Stimulated activated CD4-positive, alpha-beta T cell treated with anti-CD3 and anti-CD28 coated beads, Interleukin-15, amount 100 ng/mL, for 24 hours (primary cell): ENCODE data around the gene SEPHS1.
"Not testable (repeated sequence)": the region's sequence is repeated elsewhere in the genome, so short reads cannot be mapped to it uniquely, and the experiment has no call there.

Experiments
- DNase-seq: peaks from one replicate; pipeline ENCODE4 v3.0.0-alpha.2; 2020

Gene SEPHS1

DNA sequence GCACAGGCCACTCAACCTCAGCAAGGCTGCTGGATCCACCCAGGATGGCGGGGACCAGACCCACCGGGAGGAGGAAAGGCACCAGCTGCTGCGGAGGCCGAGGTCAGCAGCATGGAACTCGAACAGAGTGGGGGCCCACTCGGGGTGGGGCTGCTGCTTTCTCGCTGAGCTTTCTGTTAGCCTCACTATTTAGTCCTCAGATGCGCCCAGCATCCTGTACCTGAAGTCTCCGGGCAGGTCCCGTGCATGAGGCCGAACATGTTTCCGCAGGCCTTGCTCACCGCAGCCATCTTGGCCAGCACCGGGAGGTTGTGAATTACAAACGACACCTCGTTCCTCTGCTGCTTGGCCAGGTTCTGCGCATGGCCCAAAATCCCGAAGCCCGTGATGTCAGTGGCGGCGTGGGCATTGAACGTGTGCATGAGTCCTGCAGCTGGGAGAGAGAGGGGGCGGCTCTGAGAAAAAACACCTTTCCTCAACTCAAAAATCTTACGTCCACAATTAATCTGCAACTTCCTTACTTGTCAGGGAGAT lies 25.4 kb downstream of the SEPHS1 start:
- no peak for DNase-seq

- DNase-seq: no peak
These were observed 26.5 kb downstream of the SEPHS1 start for GRCh38 chr10:13321576-13321975.

- no peak for DNase-seq
These were observed 28.9 kb downstream of the SEPHS1 start for GRCh38 chr10:13319166-13319565.

- no peak for DNase-seq
These were observed 30.6 kb downstream of the SEPHS1 start for GRCh38 chr10:13317474-13317873.

GRCh38 chr10:13316635-13317311 lies 31.3 kb downstream of the SEPHS1 start:
- DNase-seq: no peak

DNA sequence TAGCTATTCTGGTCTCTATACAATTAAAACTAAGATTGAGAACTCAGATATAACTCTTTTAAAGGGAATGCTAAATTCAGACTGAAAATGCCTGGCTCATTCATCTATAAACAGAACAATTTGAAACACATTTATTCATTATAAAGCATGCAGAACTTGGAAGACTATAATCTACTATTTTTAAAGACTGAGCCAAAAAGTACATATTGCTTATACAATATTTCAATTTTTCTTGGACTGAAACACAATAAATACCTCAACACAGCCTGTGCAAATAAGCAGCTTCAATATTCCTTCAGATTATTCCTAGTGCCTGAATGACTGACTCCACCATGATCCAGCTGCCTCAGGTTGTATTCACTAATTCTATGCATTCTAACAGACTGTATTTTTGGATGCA lies 32.7 kb downstream of the SEPHS1 start:
- DNase-seq: no peak

DNA sequence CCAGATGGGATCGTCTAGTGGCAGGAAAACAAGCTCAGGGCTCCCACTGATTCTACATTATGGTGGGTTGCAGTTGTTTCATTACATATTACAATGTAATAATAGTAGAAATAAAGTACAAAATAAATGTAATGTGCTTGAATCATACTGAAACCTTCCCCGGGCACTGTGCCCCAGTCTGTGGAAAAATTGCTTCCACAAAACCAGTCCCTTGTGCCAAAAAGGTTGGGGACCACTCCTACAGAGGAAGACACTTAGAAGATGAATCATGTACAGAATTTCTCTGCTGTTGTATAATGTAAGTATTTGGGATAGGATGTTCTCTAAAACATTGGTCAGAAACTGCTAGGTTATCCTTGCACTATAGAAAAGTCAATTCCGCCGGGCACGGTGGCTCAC lies 36.9 kb downstream of the SEPHS1 start:
- no peak for DNase-seq

DNA sequence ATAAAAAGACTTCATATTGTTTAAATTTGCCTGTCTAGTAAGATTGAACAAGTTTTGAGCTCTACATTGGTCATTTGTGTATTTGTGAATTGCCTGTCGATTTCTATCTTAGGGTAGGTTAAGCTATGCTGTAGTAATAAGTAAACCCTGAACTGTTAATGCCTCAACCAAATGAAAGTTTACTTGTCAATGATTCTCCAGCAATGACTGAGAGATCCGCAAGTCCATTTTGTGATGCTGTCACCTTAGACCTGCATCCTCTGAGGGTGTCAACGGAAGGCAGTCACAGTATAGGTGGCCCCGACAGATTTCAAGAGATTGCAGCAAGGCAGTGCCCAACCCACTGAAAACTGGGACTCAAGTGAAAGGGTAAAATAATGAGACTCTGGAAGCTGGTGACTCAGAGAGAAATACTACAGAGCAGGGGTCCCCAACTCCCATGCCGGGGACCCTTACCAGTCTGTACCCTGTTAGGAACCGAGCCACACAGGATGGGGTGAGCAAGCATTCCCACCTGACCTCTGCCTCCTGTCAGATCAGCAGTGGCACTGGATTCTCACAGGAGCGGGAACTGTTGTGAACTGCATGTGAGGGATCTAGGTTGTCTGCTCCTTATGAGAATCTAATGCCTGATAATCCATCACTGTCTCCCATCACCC lies 37.4 kb downstream of the SEPHS1 start:
- no peak for DNase-seq

GRCh38 chr10:13309792-13310191 lies 38.3 kb downstream of the SEPHS1 start:
- no peak for DNase-seq

DNA sequence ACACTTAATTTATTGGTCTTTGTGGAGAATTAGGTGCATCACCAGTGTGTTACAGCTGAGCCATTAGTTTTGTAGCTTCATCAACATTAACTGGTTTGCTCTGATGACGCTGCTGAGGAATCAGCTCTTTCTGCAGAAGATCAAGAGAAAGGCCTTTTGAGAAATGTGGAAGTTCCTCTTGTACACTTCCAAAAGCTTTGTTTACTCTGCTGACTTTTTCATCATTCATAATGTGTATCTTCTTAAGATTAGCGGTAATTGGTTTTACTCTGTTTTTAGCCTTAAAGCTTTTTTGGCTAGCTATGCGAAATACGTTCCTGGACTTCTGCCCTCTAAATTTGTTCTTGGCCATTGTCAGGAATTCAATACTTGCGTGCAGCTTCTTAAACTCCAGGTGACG lies 40.0 kb downstream of the SEPHS1 start:
- DNase-seq: no peak

- no peak for DNase-seq
These were observed 42.0 kb downstream of the SEPHS1 start for GRCh38 chr10:13306103-13306502.

GRCh38 chr10:13302821-13303555 lies 45.1 kb downstream of the SEPHS1 start:
- no peak for DNase-seq

GRCh38 chr10:13299437-13300287 lies 48.4 kb downstream of the SEPHS1 start, which contains the start of gene PHYH:
Gene PHYH (minus strand): TSS chr10:13300064. CDS start chr10:13300042, 22 bp downstream.
- peak; percentile 86 for DNase-seq

GRCh38 chr10:13298748-13299436 lies 49.2 kb downstream of the SEPHS1 start:
- no peak for DNase-seq

- no peak for DNase-seq
These were observed 51.6 kb downstream of the SEPHS1 start for GRCh38 chr10:13296476-13296875.

DNA sequence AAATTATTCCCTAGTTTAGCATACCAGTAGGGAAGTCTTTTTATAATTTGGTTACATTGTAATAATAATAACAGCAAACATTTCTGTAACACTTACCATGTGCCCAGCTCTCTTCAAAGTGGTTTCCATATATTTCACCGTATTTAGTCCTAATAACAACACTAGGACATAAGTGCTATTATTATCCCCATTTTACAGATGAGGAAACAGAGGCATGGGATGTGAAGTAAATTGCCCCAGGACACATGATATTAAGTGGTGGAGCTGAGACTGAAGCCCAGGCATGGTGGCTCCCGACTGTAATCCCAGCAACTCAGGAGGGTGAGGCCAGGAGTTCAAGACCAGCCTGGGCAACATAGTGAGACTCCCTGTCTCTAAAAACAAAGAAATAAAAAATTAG lies 53.3 kb downstream of the SEPHS1 start:
- no peak for DNase-seq

DNA sequence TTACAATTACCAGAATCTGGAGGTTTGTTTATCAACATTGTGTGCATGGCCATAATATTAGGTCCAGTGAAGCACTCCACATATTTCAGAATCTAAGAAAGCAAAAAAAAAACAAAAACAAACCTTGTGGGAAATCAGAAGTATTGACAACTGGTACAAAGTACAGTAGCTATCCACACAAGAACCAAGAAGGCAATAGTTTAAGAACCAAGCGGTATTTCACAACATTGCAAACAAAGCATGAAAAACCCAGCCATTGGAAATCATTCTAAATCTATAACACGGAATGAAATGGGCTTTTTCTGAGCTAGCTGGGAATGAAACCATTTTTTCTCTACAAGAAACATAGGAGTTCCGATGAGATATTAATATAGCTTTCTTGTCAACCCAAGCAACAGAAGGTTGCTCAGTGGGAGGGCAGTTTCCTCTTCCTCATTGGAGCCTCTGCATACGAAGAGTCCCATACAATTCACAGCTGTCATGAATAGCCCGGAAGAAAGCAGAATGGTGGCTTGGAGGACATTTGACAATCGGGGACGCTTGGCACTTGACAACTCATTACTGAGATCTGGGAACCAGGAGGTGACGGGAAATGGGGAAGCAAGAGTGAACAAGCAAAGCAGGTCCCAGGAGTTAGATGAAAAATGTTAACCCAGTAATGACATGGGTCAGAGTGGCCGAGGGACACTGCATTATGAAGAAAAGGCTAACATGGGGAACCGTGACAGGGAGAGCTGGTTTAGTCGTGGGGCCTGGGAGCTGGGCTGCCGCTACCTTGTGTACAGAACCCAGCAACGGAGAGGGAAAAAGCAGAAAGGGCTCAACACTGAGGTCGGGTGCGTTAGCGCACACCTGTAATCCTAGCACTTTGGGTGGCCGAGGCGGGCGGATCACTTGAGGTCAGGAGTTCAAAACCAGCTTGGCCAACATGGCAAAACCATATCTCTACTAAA lies 56.0 kb downstream of the SEPHS1 start:
- DNase-seq: no peak

- DNase-seq: no peak
These were observed 57.0 kb downstream of the SEPHS1 start for GRCh38 chr10:13291061-13291460.

DNA sequence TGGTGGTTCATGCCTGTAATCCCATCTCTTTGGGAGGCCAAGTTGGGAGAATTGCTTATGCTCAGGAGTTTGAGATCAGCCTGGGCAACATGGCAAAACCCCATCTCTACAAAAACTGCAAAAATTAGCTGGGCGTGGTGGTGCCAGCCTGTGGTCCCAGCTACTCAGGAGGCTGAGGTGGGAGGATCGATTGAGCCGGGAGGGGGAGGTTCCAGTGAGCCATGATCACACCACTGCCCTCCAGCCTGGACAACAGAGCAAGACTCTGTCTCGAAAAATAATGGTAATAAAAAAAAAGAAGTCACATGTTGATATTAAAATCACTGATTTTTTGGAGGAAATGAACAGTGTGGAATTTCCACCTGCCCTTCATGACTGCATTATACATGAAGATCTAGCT lies 64.0 kb downstream of the SEPHS1 start:
- DNase-seq: no peak

DNA sequence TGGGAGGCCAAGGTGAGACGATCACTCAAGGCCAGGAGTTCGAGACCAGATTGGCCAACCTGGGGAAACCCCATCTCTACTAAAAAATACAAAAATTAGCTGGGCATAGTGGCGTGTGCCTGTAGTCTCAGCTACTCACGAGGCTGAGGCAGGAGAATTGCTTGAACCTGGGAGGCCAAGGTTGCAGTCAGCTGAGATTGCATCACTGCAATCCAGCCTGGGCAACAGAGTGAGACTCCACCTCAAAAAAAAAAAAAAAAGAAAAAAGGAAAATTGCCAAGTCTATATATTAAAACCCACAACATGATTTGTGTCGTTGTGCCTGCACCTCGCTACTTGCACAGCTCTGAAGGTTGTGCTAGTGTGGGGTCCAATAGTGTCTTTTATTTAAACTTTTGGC lies 65.7 kb downstream of the SEPHS1 start:
- DNase-seq: not testable (repeated sequence)
